Measurements from ENCODE around the gene TRPM3. TPM values are rescaled to one million over a fixed set of nuclear protein-coding genes. Genes with fewer than 3 reads are reported as not detected.

Gene TRPM3
- polyA plus RNA-seq, 2 of the 4 experiments (the other 2 are of a cell fraction): not detected

GRCh38 chr9:70924380-70924779 lies 197.0 kb downstream of the TRPM3 start (continued):
- TF ChIP-seq CBX2 (IDR thresholded peaks at IDR 0.05; ENCODE audit: borderline replicate concordance, low read depth) (no peak), USF2 (IDR thresholded peaks at IDR 0.05) (no peak), RARB (CRISPR knock-in tag; IDR thresholded peaks at IDR 0.05) (no peak)

- ChIA-PET POLR2A (no interaction called here), CTCF (interaction anchor here (0.7 to 1.6 kb wide), 11 partner anchors 8 to 325 kb away, joined by 3 to 9 read pairs (median 4); no protein-coding TSS in a partner anchor)
- no peak overlapping the region for H3K27ac ChIP-seq
These were observed 197.5 kb downstream of the TRPM3 start for GRCh38 chr9:70923961-70924360.

GRCh38 chr9:70921136-70921535 lies 200.3 kb downstream of the TRPM3 start:
- POLR2A ChIA-PET: no interaction called here
- Histone ChIP-seq H3K27ac (no peak overlapping the region), H3K4me2 (no peak overlapping the region), H3K4me3 (no peak overlapping the region), H3K9me3 (no peaks in the 10 kb centered on the region), H3K4me1 (no peaks in the 10 kb centered on the region)
- WGBS (ENCODE audit: missing lambda C conversion rate): 4% methylated on average over 1 of the region's 1 CpG
- ATAC-seq: no peak
- CTCF ChIA-PET: interaction anchor here (0.6 to 4.1 kb wide), 2 partner anchors 170 to 328 kb away, joined by 3 to 25 read pairs; no protein-coding TSS in a partner anchor
- DNase-seq (ENCODE audit: low read depth in 1 of 2, low spot score in 1 of 2): no peak
- no peak for FAIRE-seq
- no peak for TF ChIP-seq NPAS2 (CRISPR knock-in tag; IDR thresholded peaks at IDR 0.05; ENCODE audit: borderline replicate concordance)
- TF ChIP-seq BCL3 (IDR thresholded peaks at IDR 0.05): no peak
- no peak for TF ChIP-seq KDM5A (IDR thresholded peaks at IDR 0.05)
- no peak for TF ChIP-seq HES2 (IDR thresholded peaks at IDR 0.05)
- no peak for TF ChIP-seq HDAC2 (IDR thresholded peaks at IDR 0.05)
- no peak for TF ChIP-seq PBX3 (IDR thresholded peaks at IDR 0.05)
- no peak for TF ChIP-seq EHF (CRISPR knock-in tag; IDR thresholded peaks at IDR 0.05)
- no peak for TF ChIP-seq KDM1A (IDR thresholded peaks at IDR 0.05; ENCODE audit: low read depth)
- TF ChIP-seq CHD2 (IDR thresholded peaks at IDR 0.05; ENCODE audit: low read length, partially characterized antibody): no peak
- no peak for TF ChIP-seq ESRRA (IDR thresholded peaks at IDR 0.05; ENCODE audit: borderline replicate concordance, low read length)
- TF ChIP-seq CBX2 (IDR thresholded peaks at IDR 0.05; ENCODE audit: borderline replicate concordance, low read depth): no peak

More at GRCh38 chr9:70923961-70924360, 197.5 kb downstream of the TRPM3 start:
- DNase-seq (ENCODE audit: low read depth in 1 of 2, low spot score in 1 of 2) (no peak), FAIRE-seq (no peak), ATAC-seq (no peak)
- Histone ChIP-seq H3K4me2 (no peak overlapping the region), H3K4me1 (no peaks in the 10 kb centered on the region), H3K4me3 (no peak overlapping the region), H3K9me3 (no peaks in the 10 kb centered on the region)
- no peak for TF ChIP-seq HOXA7 (CRISPR knock-in tag; IDR thresholded peaks at IDR 0.05)
- TF ChIP-seq BCL3 (IDR thresholded peaks at IDR 0.05): no peak
- TF ChIP-seq HMGXB4 (CRISPR knock-in tag; IDR thresholded peaks at IDR 0.05; ENCODE audit: borderline replicate concordance): no peak
- TF ChIP-seq NPAS2 (CRISPR knock-in tag; IDR thresholded peaks at IDR 0.05; ENCODE audit: borderline replicate concordance): no peak
- no peak for TF ChIP-seq ELK1 (IDR thresholded peaks at IDR 0.05; ENCODE audit: low read depth, low read length)
- no peak for TF ChIP-seq EP300 (IDR thresholded peaks at IDR 0.05)
- TF ChIP-seq GATA3 (IDR thresholded peaks at IDR 0.05; ENCODE audit: borderline replicate concordance): no peak
- no peak for TF ChIP-seq ESRRA (IDR thresholded peaks at IDR 0.05; ENCODE audit: borderline replicate concordance, low read length)
- no peak for TF ChIP-seq ATOH8 (CRISPR knock-in tag; IDR thresholded peaks at IDR 0.05; ENCODE audit: low read depth)
- no peak for TF ChIP-seq TFCP2L1 (CRISPR knock-in tag; IDR thresholded peaks at IDR 0.05)
- TF ChIP-seq KDM1A (IDR thresholded peaks at IDR 0.05; ENCODE audit: low read depth): no peak
- TF ChIP-seq PHF8 (IDR thresholded peaks at IDR 0.05; ENCODE audit: borderline replicate concordance, low read depth): no peak
- TF ChIP-seq ZC3H11A (IDR thresholded peaks at IDR 0.05): no peak
- WGBS (ENCODE audit: missing lambda C conversion rate): 0% methylated on average over 1 of the region's 1 CpG

All from A549 (cell line).